Ovary (tissue), 3 donors: ENCODE results near the gene PIK3R1.

Source experiments
- CTCF ChIP-seq, 3 donors: fragments of 450-650 bp in 2 of 3; fragments of 200-600 bp in 1 of 3; IDR thresholded peaks; one replicate each; pipeline versions ENCODE4 v1.5.1 to v1.8.0; 2016 to 2022; ENCODE audit warnings: antibody characterized with exemption in 3 of 3, mild to moderate bottlenecking in 1 of 3
- EP300 ChIP-seq: sonication (generic); formaldehyde crosslinking; IDR thresholded peaks from one replicate; pipeline ENCODE4 v1.6.1; 2017; ENCODE audit warnings: antibody characterized with exemption
- POLR2A ChIP-seq: fragments of 450-650 bp; IDR thresholded peaks from one replicate; pipeline ENCODE4 v1.6.1; 2017; ENCODE audit warnings: antibody characterized with exemption, mild to moderate bottlenecking, moderate library complexity
- donor health status: DM: no; HTN: no; CAD: no.

GRCh38 chr5:68274847-68275651, 59.5 kb downstream of the PIK3R1 start:
- TF ChIP-seq CTCF (IDR thresholded peaks at IDR 0.05) (no peak), POLR2A (no peak), EP300 (no peak)
